Neural cell (in vitro differentiated cells): ENCODE data around the gene UROC1.

ENCODE experiments used
- EZH2 ChIP-seq: fragments of 200-600, 300-800 bp; shearing (Covaris generic), sonication (generic); IDR thresholded peaks from 2 replicates; pipeline ENCODE4 v1.6.1; 2014; ENCODE audit warnings: antibody characterized with exemption, low read length, borderline replicate concordance, mild to moderate bottlenecking; ENCODE audit not compliant: insufficient read depth, poor library complexity, severe bottlenecking
- POLR2AphosphoS5 ChIP-seq: IDR thresholded peaks from 2 replicates; pipeline ENCODE4 v1.6.1; 2012
- RAD21 ChIP-seq: fragments of 450-650 bp; conservative IDR thresholded peaks from 2 replicates; pipeline ENCODE4 v1.6.1; 2014; ENCODE audit warnings: antibody characterized with exemption, mild to moderate bottlenecking, moderate library complexity
- SMC3 ChIP-seq: fragments of 450-650 bp; conservative IDR thresholded peaks from 2 replicates; pipeline ENCODE4 v1.6.1; 2014; ENCODE audit warnings: antibody characterized with exemption, mild to moderate bottlenecking, moderate library complexity; ENCODE audit not compliant: poor library complexity
- TAF1 ChIP-seq: IDR thresholded peaks from 2 replicates; pipeline ENCODE4 v1.6.1; 2012; ENCODE audit warnings: low read depth
- TF ChIP-seq, protein P1 (sequence below): fragments of 450-650 bp; IDR thresholded peaks from 2 replicates; pipeline ENCODE4 v1.5.1; 2014; ENCODE audit warnings: antibody characterized with exemption, mild to moderate bottlenecking, moderate library complexity; ENCODE audit not compliant: poor library complexity, severe bottlenecking
- TF ChIP-seq, protein P2 (sequence below): IDR thresholded peaks from 2 replicates; pipeline ENCODE4 v1.6.1; 2012; ENCODE audit warnings: borderline replicate concordance

DNA sequence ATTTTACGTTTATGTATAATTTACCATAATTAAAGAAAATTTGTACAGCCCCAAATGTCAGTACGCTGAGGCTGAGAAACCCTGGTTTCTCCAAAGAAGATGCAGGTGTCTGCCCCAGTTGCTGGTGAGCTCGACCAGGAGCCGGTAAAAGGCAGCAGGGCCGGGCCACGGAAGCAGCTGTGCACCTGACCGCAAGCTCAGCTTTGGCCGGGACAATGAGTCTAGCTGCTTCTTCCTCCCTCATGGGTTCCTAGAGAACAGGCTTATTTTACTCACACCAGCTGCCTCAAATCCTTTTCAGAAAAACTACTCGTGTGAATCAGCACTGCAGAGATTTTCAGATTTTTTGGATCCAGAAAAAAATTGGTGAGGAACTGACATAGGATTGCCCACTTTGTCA, 23.8 kb downstream of the UROC1 start:
- TF ChIP-seq, protein P1, sequence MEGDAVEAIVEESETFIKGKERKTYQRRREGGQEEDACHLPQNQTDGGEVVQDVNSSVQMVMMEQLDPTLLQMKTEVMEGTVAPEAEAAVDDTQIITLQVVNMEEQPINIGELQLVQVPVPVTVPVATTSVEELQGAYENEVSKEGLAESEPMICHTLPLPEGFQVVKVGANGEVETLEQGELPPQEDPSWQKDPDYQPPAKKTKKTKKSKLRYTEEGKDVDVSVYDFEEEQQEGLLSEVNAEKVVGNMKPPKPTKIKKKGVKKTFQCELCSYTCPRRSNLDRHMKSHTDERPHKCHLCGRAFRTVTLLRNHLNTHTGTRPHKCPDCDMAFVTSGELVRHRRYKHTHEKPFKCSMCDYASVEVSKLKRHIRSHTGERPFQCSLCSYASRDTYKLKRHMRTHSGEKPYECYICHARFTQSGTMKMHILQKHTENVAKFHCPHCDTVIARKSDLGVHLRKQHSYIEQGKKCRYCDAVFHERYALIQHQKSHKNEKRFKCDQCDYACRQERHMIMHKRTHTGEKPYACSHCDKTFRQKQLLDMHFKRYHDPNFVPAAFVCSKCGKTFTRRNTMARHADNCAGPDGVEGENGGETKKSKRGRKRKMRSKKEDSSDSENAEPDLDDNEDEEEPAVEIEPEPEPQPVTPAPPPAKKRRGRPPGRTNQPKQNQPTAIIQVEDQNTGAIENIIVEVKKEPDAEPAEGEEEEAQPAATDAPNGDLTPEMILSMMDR, result no peak
- TF ChIP-seq, protein P2, sequence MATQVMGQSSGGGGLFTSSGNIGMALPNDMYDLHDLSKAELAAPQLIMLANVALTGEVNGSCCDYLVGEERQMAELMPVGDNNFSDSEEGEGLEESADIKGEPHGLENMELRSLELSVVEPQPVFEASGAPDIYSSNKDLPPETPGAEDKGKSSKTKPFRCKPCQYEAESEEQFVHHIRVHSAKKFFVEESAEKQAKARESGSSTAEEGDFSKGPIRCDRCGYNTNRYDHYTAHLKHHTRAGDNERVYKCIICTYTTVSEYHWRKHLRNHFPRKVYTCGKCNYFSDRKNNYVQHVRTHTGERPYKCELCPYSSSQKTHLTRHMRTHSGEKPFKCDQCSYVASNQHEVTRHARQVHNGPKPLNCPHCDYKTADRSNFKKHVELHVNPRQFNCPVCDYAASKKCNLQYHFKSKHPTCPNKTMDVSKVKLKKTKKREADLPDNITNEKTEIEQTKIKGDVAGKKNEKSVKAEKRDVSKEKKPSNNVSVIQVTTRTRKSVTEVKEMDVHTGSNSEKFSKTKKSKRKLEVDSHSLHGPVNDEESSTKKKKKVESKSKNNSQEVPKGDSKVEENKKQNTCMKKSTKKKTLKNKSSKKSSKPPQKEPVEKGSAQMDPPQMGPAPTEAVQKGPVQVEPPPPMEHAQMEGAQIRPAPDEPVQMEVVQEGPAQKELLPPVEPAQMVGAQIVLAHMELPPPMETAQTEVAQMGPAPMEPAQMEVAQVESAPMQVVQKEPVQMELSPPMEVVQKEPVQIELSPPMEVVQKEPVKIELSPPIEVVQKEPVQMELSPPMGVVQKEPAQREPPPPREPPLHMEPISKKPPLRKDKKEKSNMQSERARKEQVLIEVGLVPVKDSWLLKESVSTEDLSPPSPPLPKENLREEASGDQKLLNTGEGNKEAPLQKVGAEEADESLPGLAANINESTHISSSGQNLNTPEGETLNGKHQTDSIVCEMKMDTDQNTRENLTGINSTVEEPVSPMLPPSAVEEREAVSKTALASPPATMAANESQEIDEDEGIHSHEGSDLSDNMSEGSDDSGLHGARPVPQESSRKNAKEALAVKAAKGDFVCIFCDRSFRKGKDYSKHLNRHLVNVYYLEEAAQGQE, result no peak
- no peak for TF ChIP-seq RAD21
- TF ChIP-seq EZH2, result no peak
- TF ChIP-seq POLR2AphosphoS5, result no peak
- no peak for TF ChIP-seq SMC3
- TF ChIP-seq TAF1, result no peak
